Suprapubic skin (tissue), 4 donors: Measurements from ENCODE around the gene MYH6.

Experiments
- CTCF ChIP-seq, 2 donors: fragments of 200-600 bp in 1 of 2; fragments of 450-650 bp in 1 of 2; sonication (generic) in 1 of 2; IDR thresholded peaks; one replicate each; pipeline ENCODE4 v1.5.1; 2016 to 2019; ENCODE audit warnings: antibody characterized with exemption in 2 of 2, mild to moderate bottlenecking in 1 of 2, moderate library complexity in 1 of 2
- EP300 ChIP-seq: sonication (generic); formaldehyde crosslinking; IDR thresholded peaks from one replicate; pipeline ENCODE4 v1.6.1; 2017; ENCODE audit warnings: antibody characterized with exemption
- POLR2A ChIP-seq, 2 donors: fragments of 450-650 bp; IDR thresholded peaks; one replicate each; pipeline ENCODE4 v1.6.1; 2017; ENCODE audit warnings: antibody characterized with exemption in 2 of 2, mild to moderate bottlenecking in 2 of 2, moderate library complexity in 2 of 2
- POLR2AphosphoS5 ChIP-seq, 3 donors: sonication (generic); formaldehyde crosslinking; IDR thresholded peaks; one replicate each; pipeline ENCODE4 v1.6.1; 2017; ENCODE audit warnings: antibody characterized with exemption in 3 of 3

- TF ChIP-seq CTCF (IDR thresholded peaks at IDR 0.05) (no peak), POLR2A (IDR thresholded peaks at IDR 0.05) (no peak), POLR2AphosphoS5 (IDR thresholded peaks at IDR 0.05) (no peak), EP300 (no peak)
Observed at GRCh38 chr14:23411563-23412525, 3.8 kb upstream of the MYH6 start.
